Mesothelial cell of epicardium (in vitro differentiated cells): ENCODE data around the gene PIWIL1. TPM values are rescaled to one million over a fixed set of nuclear protein-coding genes. Genes with fewer than 3 reads are reported as not detected.

Experiments used
- DNase-seq, 2 experiments: peaks; one replicate each; pipeline ENCODE4 v3.0.0; 2021; ENCODE audit warnings: low spot score in 2 of 2; ENCODE audit not compliant: unreplicated experiment in 2 of 2
- H3K27ac Mint-ChIP-seq: 2 replicates; pipeline ENCODE4 v1.8.0; 2021; ENCODE audit warnings: mixed read lengths
- H3K27me3 Mint-ChIP-seq: 2 replicates; pipeline ENCODE4 v1.8.0; 2021; ENCODE audit warnings: low read depth, mixed read lengths
- H3K36me3 Mint-ChIP-seq: 2 replicates; pipeline ENCODE4 v1.8.0; 2021; ENCODE audit warnings: mixed read lengths
- H3K4me1 Mint-ChIP-seq: 2 replicates; pipeline ENCODE4 v1.8.0; 2021; ENCODE audit warnings: mixed read lengths
- H3K4me3 Mint-ChIP-seq: 2 replicates; pipeline ENCODE4 v1.8.0; 2021; ENCODE audit warnings: mild to moderate bottlenecking, moderate library complexity, mixed read lengths
- H3K9me3 Mint-ChIP-seq: 2 replicates; pipeline ENCODE4 v1.8.0; 2021; ENCODE audit warnings: mixed read lengths
- total RNA-seq: library from RNA; stranded (reverse); gene quantifications from 3 replicates; pipeline ENCODE4 v1.2.1, GENCODE V29; 2021
- TF ChIP-seq, protein P1 (sequence below): fragments of 200-600 bp; sonication (generic); IDR thresholded peaks from one replicate; pipeline ENCODE4 v1.5.0; 2021; ENCODE audit warnings: antibody characterized with exemption; ENCODE audit not compliant: unreplicated experiment

The PIWIL1 gene
- not detected in 3 replicates for total RNA-seq

GRCh38 chr12:130337488-130338303 lies at the start of gene PIWIL1:
PIWIL1 (plus strand) TSS chr12:130337887; CDS start chr12:130342592, 4,705 bp downstream.
- H3K9me3 Mint-ChIP-seq = no peaks in the 10 kb centered on the region
- no peak within 1 kb of the TSS for H3K27ac Mint-ChIP-seq
- H3K4me3 Mint-ChIP-seq = no peak within 1 kb of the TSS
- H3K36me3 Mint-ChIP-seq = no peaks in the 10 kb centered on the region
- TF ChIP-seq, protein P1, sequence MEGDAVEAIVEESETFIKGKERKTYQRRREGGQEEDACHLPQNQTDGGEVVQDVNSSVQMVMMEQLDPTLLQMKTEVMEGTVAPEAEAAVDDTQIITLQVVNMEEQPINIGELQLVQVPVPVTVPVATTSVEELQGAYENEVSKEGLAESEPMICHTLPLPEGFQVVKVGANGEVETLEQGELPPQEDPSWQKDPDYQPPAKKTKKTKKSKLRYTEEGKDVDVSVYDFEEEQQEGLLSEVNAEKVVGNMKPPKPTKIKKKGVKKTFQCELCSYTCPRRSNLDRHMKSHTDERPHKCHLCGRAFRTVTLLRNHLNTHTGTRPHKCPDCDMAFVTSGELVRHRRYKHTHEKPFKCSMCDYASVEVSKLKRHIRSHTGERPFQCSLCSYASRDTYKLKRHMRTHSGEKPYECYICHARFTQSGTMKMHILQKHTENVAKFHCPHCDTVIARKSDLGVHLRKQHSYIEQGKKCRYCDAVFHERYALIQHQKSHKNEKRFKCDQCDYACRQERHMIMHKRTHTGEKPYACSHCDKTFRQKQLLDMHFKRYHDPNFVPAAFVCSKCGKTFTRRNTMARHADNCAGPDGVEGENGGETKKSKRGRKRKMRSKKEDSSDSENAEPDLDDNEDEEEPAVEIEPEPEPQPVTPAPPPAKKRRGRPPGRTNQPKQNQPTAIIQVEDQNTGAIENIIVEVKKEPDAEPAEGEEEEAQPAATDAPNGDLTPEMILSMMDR = no peak
- H3K27me3 Mint-ChIP-seq = peaks cover 47% of the 10 kb centered on the region
- DNase-seq = no peak
- no peaks in the 10 kb centered on the region for H3K4me1 Mint-ChIP-seq

DNA sequence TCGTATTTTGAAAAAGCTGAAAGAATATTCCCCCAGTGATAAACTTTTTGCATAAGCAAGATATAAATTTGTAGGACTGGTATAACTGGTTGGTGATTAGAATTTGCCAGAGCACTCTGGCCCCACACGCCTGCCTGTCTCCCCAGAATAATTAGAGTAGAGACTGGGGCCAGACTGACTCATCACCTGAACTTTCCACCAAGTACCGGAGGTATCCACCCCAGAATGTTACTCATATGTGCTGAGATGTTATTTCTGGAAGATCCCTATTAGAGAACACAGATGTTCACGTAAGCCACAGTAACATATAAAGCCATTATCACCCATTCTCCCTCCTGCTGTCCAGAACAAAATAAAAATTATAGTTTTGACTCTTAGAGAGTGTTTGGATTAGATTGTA lies 49.5 kb upstream of the PIWIL1 start:
- H3K27ac Mint-ChIP-seq = no peak overlapping the region
- no peaks in the 10 kb centered on the region for H3K36me3 Mint-ChIP-seq
- DNase-seq = no peak
- TF ChIP-seq, protein P1 = no peak
- H3K9me3 Mint-ChIP-seq = peaks cover 21% of the 10 kb centered on the region
- H3K27me3 Mint-ChIP-seq = peaks cover 13% of the 10 kb centered on the region
- no peak overlapping the region for H3K4me3 Mint-ChIP-seq
- peaks cover 3% of the 10 kb centered on the region for H3K4me1 Mint-ChIP-seq

GRCh38 chr12:130288691-130289090 lies 49.0 kb upstream of the PIWIL1 start:
- Mint-ChIP-seq H3K9me3 (peaks cover 23% of the 10 kb centered on the region), H3K4me3 (no peak overlapping the region), H3K4me1 (peaks cover 3% of the 10 kb centered on the region), H3K27me3 (peaks cover 16% of the 10 kb centered on the region), H3K36me3 (no peaks in the 10 kb centered on the region), H3K27ac (no peak overlapping the region)
- no peak for DNase-seq
- TF ChIP-seq, protein P1 = no peak

DNA sequence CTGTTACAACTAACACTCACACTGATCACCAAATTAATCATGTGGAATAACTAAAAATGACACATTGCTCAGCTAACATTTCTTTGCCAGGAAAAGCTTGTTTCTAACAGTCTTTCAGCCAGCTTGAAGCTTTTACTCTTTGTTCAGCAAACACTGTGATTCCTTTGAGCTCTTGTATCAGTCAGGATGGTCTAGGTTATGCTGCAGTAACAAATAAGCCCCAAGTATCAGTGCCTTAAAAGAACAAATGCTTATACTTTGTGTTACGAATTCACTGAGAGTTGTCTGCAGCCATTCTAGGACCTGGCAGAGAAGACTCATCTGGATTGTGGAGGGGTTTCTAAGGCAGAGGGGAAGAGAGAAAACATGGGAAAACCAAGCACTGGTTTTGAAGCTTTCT lies 47.6 kb upstream of the PIWIL1 start:
- peaks cover 3% of the 10 kb centered on the region for H3K4me1 Mint-ChIP-seq
- no peak overlapping the region for H3K27ac Mint-ChIP-seq
- H3K36me3 Mint-ChIP-seq = no peaks in the 10 kb centered on the region
- TF ChIP-seq, protein P1 = no peak
- H3K27me3 Mint-ChIP-seq = peaks cover 18% of the 10 kb centered on the region
- H3K9me3 Mint-ChIP-seq = peaks cover 13% of the 10 kb centered on the region
- H3K4me3 Mint-ChIP-seq = no peak overlapping the region
- DNase-seq = no peak

DNA sequence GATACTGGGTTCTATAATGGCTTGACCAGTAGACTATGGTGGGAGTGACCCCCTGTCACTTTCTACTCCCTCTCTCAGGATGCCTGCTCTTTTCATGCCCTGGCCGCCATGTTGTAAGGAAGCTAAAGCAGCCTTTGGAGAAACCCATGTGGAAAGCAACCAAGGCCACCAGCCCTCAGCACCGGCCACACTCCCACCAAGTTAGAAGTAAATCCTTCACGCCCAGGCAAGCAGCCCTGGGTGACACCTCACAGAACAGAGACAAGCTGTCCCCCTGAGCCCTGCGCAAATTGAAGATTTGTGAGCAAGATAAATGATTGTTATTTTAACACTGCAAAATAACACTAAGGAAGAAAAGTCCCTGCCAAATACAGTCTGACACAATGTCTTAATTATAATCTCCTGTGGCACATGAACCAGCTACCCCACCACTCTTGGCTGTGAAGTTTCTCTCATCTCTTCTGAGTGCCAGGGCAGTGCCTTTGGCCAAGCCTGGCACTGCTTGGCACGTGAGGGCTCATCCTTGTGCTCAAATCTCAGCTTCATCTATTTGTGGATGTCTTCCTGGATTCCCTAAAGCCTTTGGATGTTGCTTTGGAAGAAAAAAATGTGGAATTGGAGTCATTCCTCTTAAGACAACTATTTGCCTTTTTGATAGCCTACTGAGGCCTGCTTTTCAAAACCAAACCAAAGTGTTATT lies 39.2 kb upstream of the PIWIL1 start:
- peaks cover 6% of the 10 kb centered on the region for H3K9me3 Mint-ChIP-seq

More for the DNA sequence above, 39.2 kb upstream of the PIWIL1 start:
- no peaks in the 10 kb centered on the region for H3K36me3 Mint-ChIP-seq
- TF ChIP-seq, protein P1 = no peak
- no peak overlapping the region for H3K27ac Mint-ChIP-seq
- DNase-seq = no peak
- H3K27me3 Mint-ChIP-seq = peaks cover 28% of the 10 kb centered on the region
- no peaks in the 10 kb centered on the region for H3K4me1 Mint-ChIP-seq
- H3K4me3 Mint-ChIP-seq = no peak overlapping the region
